Hematopoietic multipotent progenitor cell (in vitro differentiated cells): ENCODE data around the gene ZNF296. TPM values are rescaled to one million over a fixed set of nuclear protein-coding genes. Genes with fewer than 3 reads are reported as not detected.

Experiments
- DNase-seq, 3 donors: peaks; one replicate each; pipeline ENCODE4 v3.0.0-alpha.2; 2011 to 2015; ENCODE audit warnings: low read depth in 2 of 3, low spot score in 2 of 3
- small RNA-seq: library from RNA; depleted of rRNA; stranded (forward); fragments of <200 nt; gene quantifications from one replicate; pipeline ENCODE3, GENCODE V24; 2012
- total RNA-seq: library from RNA; depleted of rRNA; stranded (reverse); fragments of >200 nt; gene quantifications from one replicate; pipeline ENCODE4 v1.2.3, GENCODE V29; 2012

The ZNF296 gene
- total RNA-seq, 1 donor, result 1.3 TPM

DNA sequence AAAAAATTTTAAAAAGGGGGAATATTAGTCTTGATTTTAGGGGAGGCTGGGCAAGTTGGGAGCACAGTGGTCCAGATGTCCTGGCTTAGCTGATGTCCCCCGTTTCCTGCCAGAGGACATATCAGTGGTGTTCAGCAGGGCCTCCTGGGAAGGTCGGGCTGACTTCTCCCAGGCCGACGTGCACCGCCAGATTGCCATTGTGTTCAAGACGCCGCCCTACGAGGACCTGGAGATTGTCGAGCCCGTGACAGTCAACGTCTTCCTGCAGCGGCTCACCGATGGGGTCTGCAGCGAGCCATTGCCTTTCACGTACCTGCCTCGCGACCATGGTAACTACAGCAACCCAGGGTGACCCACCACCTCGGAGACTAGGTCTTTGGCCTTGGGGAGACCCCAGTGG lies 43.9 kb downstream of the ZNF296 start:
- DNase-seq, result no peak

DNA sequence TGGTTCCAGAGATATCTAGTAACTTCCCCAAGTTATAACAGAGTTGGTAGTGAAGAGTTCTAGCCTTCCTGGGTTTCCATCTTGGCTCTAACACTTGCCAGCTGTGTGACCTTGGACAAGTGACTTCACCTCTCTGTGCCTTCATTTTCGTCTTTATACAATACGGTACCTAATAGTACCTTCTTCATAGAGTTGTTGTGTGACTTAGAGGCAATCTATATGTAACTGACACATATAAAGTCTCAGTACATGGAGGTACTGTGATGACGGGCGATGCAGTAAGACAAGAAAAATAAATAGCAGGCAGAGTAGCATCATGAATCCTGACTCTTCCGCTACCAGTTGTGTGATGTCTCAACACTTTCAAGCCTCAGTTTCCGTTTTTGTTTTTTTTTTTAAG lies 45.5 kb downstream of the ZNF296 start:
- DNase-seq, result no peak

- no peak for DNase-seq
Observed at GRCh38 chr19:45027371-45027770, 48.9 kb downstream of the ZNF296 start.

DNA sequence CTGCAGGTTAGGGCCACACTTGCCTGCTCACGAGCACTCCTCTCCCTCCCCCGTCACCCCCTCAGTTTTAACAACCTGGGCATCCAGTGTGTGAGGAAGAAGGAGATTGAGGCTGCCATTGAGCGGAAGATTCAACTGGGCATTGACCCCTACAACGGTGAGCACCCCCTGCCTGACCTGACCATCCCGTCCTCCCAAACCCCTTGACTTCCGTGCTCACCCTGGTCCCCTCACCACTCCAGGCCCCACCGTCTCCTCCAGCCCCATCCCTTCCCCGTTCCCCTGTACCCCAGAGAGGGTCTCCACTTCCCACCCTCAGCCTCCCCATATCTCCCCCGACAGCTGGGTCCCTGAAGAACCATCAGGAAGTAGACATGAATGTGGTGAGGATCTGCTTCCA lies 51.0 kb downstream of the ZNF296 start:
- no peak for DNase-seq

DNA sequence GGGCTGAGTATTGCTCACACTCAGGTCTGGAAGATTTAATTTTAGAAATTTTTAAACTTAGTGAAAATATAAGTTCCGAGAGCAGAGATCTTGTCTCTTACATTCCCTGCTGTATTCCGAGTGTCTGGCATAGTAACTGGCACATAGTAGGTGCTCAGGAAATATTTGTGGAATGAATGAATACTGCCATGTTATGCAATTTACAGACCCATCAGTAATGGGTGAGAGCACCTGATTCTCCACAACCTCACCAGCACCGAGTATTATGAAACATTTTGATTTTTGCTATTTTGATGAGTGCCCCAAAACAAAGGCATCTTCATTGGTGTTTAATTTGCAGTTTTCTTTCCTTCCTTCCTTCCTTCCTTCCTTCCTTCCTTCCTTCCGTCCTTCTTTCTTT lies 53.2 kb downstream of the ZNF296 start:
- no peak for DNase-seq

DNA sequence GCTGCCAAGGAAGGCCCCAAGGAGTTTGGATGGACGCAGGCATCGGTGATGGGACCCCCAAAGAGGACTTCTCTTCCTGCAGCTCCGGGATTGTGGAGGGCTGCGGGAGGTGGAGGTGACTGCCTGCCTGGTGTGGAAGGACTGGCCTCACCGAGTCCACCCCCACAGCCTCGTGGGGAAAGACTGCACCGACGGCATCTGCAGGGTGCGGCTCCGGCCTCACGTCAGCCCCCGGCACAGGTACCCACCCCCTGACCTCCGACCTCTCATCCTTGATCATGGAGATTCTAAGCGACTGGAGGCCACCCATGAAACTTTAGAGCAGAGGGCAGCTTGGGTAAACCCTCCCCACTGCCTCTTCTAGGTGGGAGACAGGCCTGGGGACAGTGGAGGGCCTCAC lies 54.3 kb downstream of the ZNF296 start:
- DNase-seq, result no peak

Small RNAs within 50 kb of the gene (small RNA-seq; reads per million reads assigned to genes)
- not detected for gene RNU6-611P

Other genes with a start within 250 kb of the ZNF296 start
- gene NECTIN2, start 230.2 kb downstream of the ZNF296 start, total RNA-seq, result 79.4 TPM
- 57.6 TPM for gene TOMM40, start 185.2 kb downstream of the ZNF296 start, total RNA-seq
- 6.2 TPM for gene APOE, start 170.7 kb downstream of the ZNF296 start, total RNA-seq
- 3.0 TPM for gene APOC1, start 161.9 kb downstream of the ZNF296 start, total RNA-seq
- not detected for gene APOC4, start 134.2 kb downstream of the ZNF296 start, total RNA-seq
- 0.27 TPM for gene APOC2, start 130.4 kb downstream of the ZNF296 start, total RNA-seq
- gene CLPTM1, start 121.1 kb downstream of the ZNF296 start, total RNA-seq, result 49.8 TPM
- 25.6 TPM for gene RELB, start 75.0 kb downstream of the ZNF296 start, total RNA-seq
- gene CLASRP, start 37.4 kb downstream of the ZNF296 start, total RNA-seq, result 39.0 TPM
- 32.3 TPM for gene GEMIN7, start 2.8 kb upstream of the ZNF296 start, total RNA-seq
- gene PPP1R37, start 16.7 kb upstream of the ZNF296 start, total RNA-seq, result 21.8 TPM
- 1.6 TPM for gene NKPD1, start 84.5 kb upstream of the ZNF296 start, total RNA-seq
- 61.9 TPM for gene TRAPPC6A, start 101.8 kb upstream of the ZNF296 start, total RNA-seq
- 6.2 TPM for gene BLOC1S3, start 102.3 kb upstream of the ZNF296 start, total RNA-seq
- gene EXOC3L2, start 168.9 kb upstream of the ZNF296 start, total RNA-seq, result 0.54 TPM
- gene MARK4, start 174.8 kb upstream of the ZNF296 start, total RNA-seq, result 13.5 TPM
- 0.27 TPM for gene CKM, start 246.4 kb upstream of the ZNF296 start, total RNA-seq